ACC112 (cell line): ENCODE data around the gene ADGRB3.

Experiments used
- H2AFZ ChIP-seq: fragments of 200-600 bp; sonication (generic); one replicate; pipeline ENCODE4 v1.6.0; 2017; ENCODE audit warnings: antibody characterized with exemption, low read length; ENCODE audit not compliant: unreplicated experiment
- H3K27ac ChIP-seq: fragments of 200-600 bp; sonication (generic); 2 replicates; pipeline ENCODE4 v1.5.1; 2014; ENCODE audit warnings: low read depth, mild to moderate bottlenecking, antibody characterized with exemption, low read length, moderate library complexity
- H3K27me3 ChIP-seq: fragments of 200-600 bp; sonication (generic); 2 replicates; pipeline ENCODE4 v1.6.1; 2014; ENCODE audit warnings: mild to moderate bottlenecking, antibody characterized with exemption, low read length, moderate library complexity, mixed read lengths; ENCODE audit not compliant: insufficient read depth
- H3K36me3 ChIP-seq: fragments of 200-600 bp; sonication (generic); 2 replicates; pipeline ENCODE4 v1.6.1; 2016; ENCODE audit warnings: mild to moderate bottlenecking, antibody characterized with exemption, low read length, moderate library complexity, mixed read lengths; ENCODE audit not compliant: insufficient read depth
- H3K4me1 ChIP-seq: fragments of 200-600 bp; sonication (generic); one replicate; pipeline ENCODE4 v1.6.1; 2016; ENCODE audit warnings: low read length, mixed read lengths; ENCODE audit not compliant: insufficient read depth, unreplicated experiment, control insufficient read depth
- H3K4me3 ChIP-seq: fragments of 200-600 bp; sonication (generic); 2 replicates; pipeline ENCODE4 v1.5.1; 2014; ENCODE audit warnings: mild to moderate bottlenecking, low read depth, low read length
- H3K79me2 ChIP-seq: fragments of 200-600 bp; sonication (generic); one replicate; pipeline ENCODE4 v1.6.0; 2016; ENCODE audit warnings: low read length; ENCODE audit not compliant: control insufficient read depth, unreplicated experiment, insufficient read depth

ADGRB3 gene

GRCh38 chr6:68634726-68635411 is at the start of gene ADGRB3:
TSS of gene ADGRB3 (plus strand) at chr6:68635282. CDS start at chr6:68638676, 3,394 bp downstream.
- H3K4me3 ChIP-seq, result peak within 1 kb of the TSS; percentile 81
- no peaks in the 10 kb centered on the region for H3K36me3 ChIP-seq
- no peaks in the 10 kb centered on the region for H3K79me2 ChIP-seq
- no peaks in the 10 kb centered on the region for H3K4me1 ChIP-seq
- peak within 1 kb of the TSS; percentile 89 for H2AFZ ChIP-seq
- peaks cover 73% of the 10 kb centered on the region for H3K27me3 ChIP-seq
- no peak within 1 kb of the TSS for H3K27ac ChIP-seq

GRCh38 chr6:68593558-68593957 is 41.5 kb upstream of the ADGRB3 start:
- H3K27ac ChIP-seq, result no peak overlapping the region
- no peaks in the 10 kb centered on the region for H3K36me3 ChIP-seq
- no peaks in the 10 kb centered on the region for H3K79me2 ChIP-seq
- H3K4me1 ChIP-seq, result no peaks in the 10 kb centered on the region
- H3K4me3 ChIP-seq, result no peak overlapping the region
- H3K27me3 ChIP-seq, result no peaks in the 10 kb centered on the region; the same call in 1 of the 2 replicates
- no peak overlapping the region for H2AFZ ChIP-seq

- Histone ChIP-seq H3K79me2 (no peaks in the 10 kb centered on the region), H3K4me3 (no peak overlapping the region), H3K27ac (no peak overlapping the region), H3K27me3 (no peaks in the 10 kb centered on the region; the same call in 1 of the 2 replicates), H2AFZ (no peak overlapping the region), H3K36me3 (no peaks in the 10 kb centered on the region), H3K4me1 (no peaks in the 10 kb centered on the region)
Observed at GRCh38 chr6:68597642-68598041, 37.4 kb upstream of the ADGRB3 start.

- no peaks in the 10 kb centered on the region for H3K79me2 ChIP-seq
- H3K36me3 ChIP-seq, result no peaks in the 10 kb centered on the region
Observed at GRCh38 chr6:68615938-68616337, 19.1 kb upstream of the ADGRB3 start.

GRCh38 chr6:68625998-68626397 is 9.1 kb upstream of the ADGRB3 start:
- H3K4me3 ChIP-seq, result no peak overlapping the region
- H3K36me3 ChIP-seq, result no peaks in the 10 kb centered on the region
- H3K27ac ChIP-seq, result no peak overlapping the region
- H2AFZ ChIP-seq, result no peak overlapping the region
- no peaks in the 10 kb centered on the region for H3K79me2 ChIP-seq
- H3K27me3 ChIP-seq, result peaks cover 10% of the 10 kb centered on the region; the same call in 1 of the 2 replicates
- H3K4me1 ChIP-seq, result no peaks in the 10 kb centered on the region

More at GRCh38 chr6:68615938-68616337, 19.1 kb upstream of the ADGRB3 start:
- Histone ChIP-seq H3K27me3 (peaks cover 6% of the 10 kb centered on the region), H3K27ac (no peak overlapping the region), H3K4me1 (no peaks in the 10 kb centered on the region), H2AFZ (no peak overlapping the region), H3K4me3 (no peak overlapping the region)

- peaks cover 23% of the 10 kb centered on the region for H3K27me3 ChIP-seq
- no peak overlapping the region for H3K4me3 ChIP-seq
- H3K27ac ChIP-seq, result no peak overlapping the region
- no peaks in the 10 kb centered on the region for H3K79me2 ChIP-seq
- no peaks in the 10 kb centered on the region for H3K4me1 ChIP-seq
- no peaks in the 10 kb centered on the region for H3K36me3 ChIP-seq
- H2AFZ ChIP-seq, result no peak overlapping the region
Observed at GRCh38 chr6:68628161-68628560, 6.9 kb upstream of the ADGRB3 start.

- H2AFZ ChIP-seq, result no peak overlapping the region
- H3K36me3 ChIP-seq, result no peaks in the 10 kb centered on the region
- H3K27ac ChIP-seq, result no peak overlapping the region
- no peak overlapping the region for H3K4me3 ChIP-seq
- no peaks in the 10 kb centered on the region for H3K4me1 ChIP-seq
- no peaks in the 10 kb centered on the region for H3K79me2 ChIP-seq
- H3K27me3 ChIP-seq, result peaks cover 63% of the 10 kb centered on the region
Observed at GRCh38 chr6:68632734-68633133, 2.3 kb upstream of the ADGRB3 start.

- no peaks in the 10 kb centered on the region for H3K79me2 ChIP-seq
- no peaks in the 10 kb centered on the region for H3K36me3 ChIP-seq
- H2AFZ ChIP-seq, result no peak overlapping the region
Observed at GRCh38 chr6:68633281-68633971, 1.7 kb upstream of the ADGRB3 start.

GRCh38 chr6:68633972-68634725 is 933 bp upstream of the ADGRB3 start:
- Histone ChIP-seq H3K4me1 (no peaks in the 10 kb centered on the region), H3K4me3 (peak overlapping the region; percentile 81), H2AFZ (peak overlapping the region; percentile 89), H3K27ac (no peak overlapping the region), H3K79me2 (no peaks in the 10 kb centered on the region), H3K27me3 (peaks cover 67% of the 10 kb centered on the region), H3K36me3 (no peaks in the 10 kb centered on the region)

More at GRCh38 chr6:68633281-68633971, 1.7 kb upstream of the ADGRB3 start:
- no peak overlapping the region for H3K4me3 ChIP-seq
- peaks cover 67% of the 10 kb centered on the region for H3K27me3 ChIP-seq
- no peak overlapping the region for H3K27ac ChIP-seq
- no peaks in the 10 kb centered on the region for H3K4me1 ChIP-seq

GRCh38 chr6:68635412-68635705 is 277 bp downstream of the ADGRB3 start:
- Histone ChIP-seq H3K27ac (no peak overlapping the region), H3K4me1 (peaks cover under 1% of the 10 kb centered on the region), H3K36me3 (no peaks in the 10 kb centered on the region), H3K27me3 (peaks cover 73% of the 10 kb centered on the region), H3K4me3 (peak overlapping the region; percentile 81), H3K79me2 (no peaks in the 10 kb centered on the region), H2AFZ (peak overlapping the region; percentile 89)
